Measurements from ENCODE around the gene PCTP.

- TF ChIP-seq POLR2A (IDR thresholded peaks at IDR 0.05): no peak
- no peak for TF ChIP-seq CTCF (IDR thresholded peaks at IDR 0.05)
Measured at GRCh38 chr17:55816532-55817396, 65.9 kb downstream of the PCTP start.

All from testis (tissue), 2 donors.